SK-N-SH (cell line): ENCODE results near the gene FOXE3. TPM values are rescaled to one million over a fixed set of nuclear protein-coding genes. Genes with fewer than 3 reads are reported as not detected.

Experiments used
- CTCF ChIA-PET: fragments of 300-600, 350-600 bp; formaldehyde crosslinking; extraction: SDS; loops from one replicate; lab custom pipeline; 2021; lab: Yijun Ruan, JAX
- POLR2A ChIA-PET: fragments of 350-600 bp; sonication (Branson Sonifier 250); formaldehyde crosslinking; extraction: SDS; loops from one replicate; lab custom pipeline; 2020; ENCODE audit warnings: antibody characterized with exemption, inconsistent platforms; lab: Yijun Ruan, JAX
- DNase-seq: peaks from one replicate; pipeline ENCODE4 v3.0.0; 2012
- H2AFZ ChIP-seq: fragments of 200-600 bp; sonication (generic); 2 replicates; pipeline ENCODE4 v1.8.1; 2016; ENCODE audit warnings: antibody characterized with exemption, mild to moderate bottlenecking, low read depth
- H3F3A ChIP-seq: fragments of 200-600 bp; sonication (generic); replicated peaks from 2 replicates; pipeline ENCODE3; 2016; ENCODE audit warnings: antibody characterized with exemption, mild to moderate bottlenecking; ENCODE audit not compliant: insufficient read depth
- H3K27ac ChIP-seq, 2 experiments: fragments of 200-500 bp in 1 of 2; fragments of 200-600 bp in 1 of 2; sonication (Bioruptor generic) in 1 of 2; sonication (generic), shearing (Covaris generic) in 1 of 2; 2 replicates each; pipeline versions ENCODE4 v1.5.1 to v1.6.1; 2014 to 2016; ENCODE audit warnings: low read depth in 2 of 2, inconsistent platforms in 1 of 2, low read length in 1 of 2, mild to moderate bottlenecking in 1 of 2, mixed read lengths in 1 of 2
- H3K27me3 ChIP-seq: fragments of 200-600 bp; sonication (generic), shearing (Covaris generic); 2 replicates; pipeline ENCODE4 v1.6.1; 2016; ENCODE audit warnings: mixed run types; ENCODE audit not compliant: insufficient read depth
- H3K36me3 ChIP-seq, 2 experiments: fragments of 200-500 bp in 1 of 2; fragments of 200-600 bp in 1 of 2; sonication (Bioruptor generic) in 1 of 2; sonication (generic) in 1 of 2; replicated peaks in 1 of 2; 2 replicates each; pipeline versions ENCODE3 to v1.5.1; 2014 to 2016; ENCODE audit warnings: low read length in 1 of 2, mild to moderate bottlenecking in 1 of 2; ENCODE audit not compliant: insufficient read depth in 2 of 2, control insufficient read depth in 1 of 2
- H3K4me1 ChIP-seq, 2 experiments: fragments of 200-500 bp in 1 of 2; fragments of 200-600 bp in 1 of 2; sonication (Bioruptor generic) in 1 of 2; sonication (generic), shearing (Covaris generic) in 1 of 2; 2 replicates each; pipeline versions ENCODE4 v1.5.1 to v1.6.1; 2014 to 2016; ENCODE audit warnings: low read depth in 1 of 2, low read length in 1 of 2, mixed run types in 1 of 2; ENCODE audit not compliant: insufficient read depth in 2 of 2, control insufficient read depth in 1 of 2
- H3K4me2 ChIP-seq: fragments of 200-600 bp; sonication (generic), shearing (Covaris generic); 2 replicates; pipeline ENCODE4 v1.6.1; 2017; ENCODE audit warnings: mixed run types
- H3K4me3 ChIP-seq, 2 experiments: fragments of 200-500 bp in 1 of 2; fragments of 200-600 bp in 1 of 2; sonication (Bioruptor generic) in 1 of 2; sonication (generic), shearing (Covaris generic) in 1 of 2; 2 replicates each; pipeline versions ENCODE4 v1.5.1 to v1.8.1; 2014 to 2016; ENCODE audit warnings: low read depth in 2 of 2, inconsistent platforms in 1 of 2, low read length in 1 of 2, mild to moderate bottlenecking in 1 of 2, mixed read lengths in 1 of 2, moderate library complexity in 1 of 2
- H3K79me2 ChIP-seq: fragments of 200-600 bp; sonication (generic); 2 replicates; pipeline ENCODE4 v1.8.1; 2017; ENCODE audit warnings: mild to moderate bottlenecking; ENCODE audit not compliant: insufficient read depth
- H3K9ac ChIP-seq: fragments of 200-600 bp; sonication (generic); 2 replicates; pipeline ENCODE4 v1.6.1; 2017; ENCODE audit warnings: mixed run types
- H3K9me2 ChIP-seq: fragments of 200-600 bp; sonication (generic); 2 replicates; pipeline ENCODE4 v1.6.1; 2017; ENCODE audit warnings: mixed run types
- H3K9me3 ChIP-seq: fragments of 200-600 bp; sonication (generic); 2 replicates; pipeline ENCODE4 v1.6.1; 2017; ENCODE audit warnings: mixed run types, mild to moderate bottlenecking, moderate library complexity
- H4K20me1 ChIP-seq: fragments of 200-600 bp; sonication (generic); 2 replicates; pipeline ENCODE4 v1.6.1; 2017; ENCODE audit warnings: mild to moderate bottlenecking, mixed run types; ENCODE audit not compliant: insufficient read depth
- CHD2 ChIP-seq: fragments of 150-350 bp; IDR thresholded peaks from 2 replicates; pipeline ENCODE4 v1.6.1; 2018; ENCODE audit warnings: low read length; ENCODE audit not compliant: partially characterized antibody
- ELF1 ChIP-seq: IDR thresholded peaks from 2 replicates; pipeline ENCODE4 v1.4.0; 2012
- EP300 ChIP-seq, 2 experiments: IDR thresholded peaks; 2 replicates each; pipeline versions ENCODE4 v1.4.0 to v1.6.1; 2012; ENCODE audit warnings: borderline replicate concordance in 1 of 2, low read depth in 1 of 2, low read length in 1 of 2
- FOSL2 ChIP-seq: IDR thresholded peaks from 2 replicates; pipeline ENCODE4 v1.4.0; 2012; ENCODE audit warnings: low read depth, mild to moderate bottlenecking, moderate library complexity, borderline replicate concordance
- FOXJ3 ChIP-seq: sonication (generic); formaldehyde crosslinking; IDR thresholded peaks from 2 replicates; pipeline ENCODE4 v1.5.1; 2020; ENCODE audit warnings: mild to moderate bottlenecking, missing genetic modification reagents
- FOXM1 ChIP-seq: IDR thresholded peaks from 2 replicates; pipeline ENCODE4 v1.4.0; 2012; ENCODE audit warnings: low read depth, mild to moderate bottlenecking
- GABPA ChIP-seq: IDR thresholded peaks from 2 replicates; pipeline ENCODE4 v1.4.0; 2012; ENCODE audit warnings: low read depth, mild to moderate bottlenecking
- JUND ChIP-seq: IDR thresholded peaks from 2 replicates; pipeline ENCODE4 v1.4.0; 2012
- MXI1 ChIP-seq: IDR thresholded peaks from 2 replicates; pipeline ENCODE4 v1.6.1; 2012; ENCODE audit warnings: mild to moderate bottlenecking, low read depth, low read length, improper control_type of control experiment
- POLR2AphosphoS5 ChIP-seq: IDR thresholded peaks from 2 replicates; pipeline ENCODE4 v1.6.1; 2012; ENCODE audit warnings: low read depth, low read length
- RCOR1 ChIP-seq: fragments of 150-350 bp; IDR thresholded peaks from 2 replicates; pipeline ENCODE4 v1.6.1; 2017; ENCODE audit warnings: antibody characterized with exemption, low read length
- REST ChIP-seq: IDR thresholded peaks from 2 replicates; pipeline ENCODE4 v1.6.1; 2012; ENCODE audit warnings: mild to moderate bottlenecking, low read depth, low read length, moderate library complexity
- SIN3A ChIP-seq: IDR thresholded peaks from 2 replicates; pipeline ENCODE4 v1.6.1; 2012; ENCODE audit warnings: low read depth, mild to moderate bottlenecking, low read length, moderate library complexity, borderline replicate concordance
- TCF12 ChIP-seq: IDR thresholded peaks from 2 replicates; pipeline ENCODE4 v1.4.0; 2012
- TEAD4 ChIP-seq: IDR thresholded peaks from 2 replicates; pipeline ENCODE4 v1.4.0; 2012; ENCODE audit warnings: mild to moderate bottlenecking, borderline replicate concordance; ENCODE audit not compliant: insufficient read depth
- YY1 ChIP-seq: IDR thresholded peaks from 2 replicates; pipeline ENCODE4 v1.4.0; 2012; ENCODE audit warnings: low read depth, mild to moderate bottlenecking
- WGBS: methylation state at CpG from one replicate; pipeline ENCODE4 v1.1.6; 2017; ENCODE audit warnings: low lambda C conversion rate; 5-methylcytosine and 5-hydroxymethylcytosine counted together
- polyA plus RNA-seq, 3 experiments: library from polyadenylated mRNA; depleted of rRNA; stranded (reverse); fragments of >200 nt; gene quantifications; 2 replicates each; pipeline ENCODE4 v1.2.3, GENCODE V29; 2012
- TF ChIP-seq, protein P1 (sequence below): IDR thresholded peaks from 2 replicates; pipeline ENCODE4; 2012
- TF ChIP-seq, protein P2 (sequence below): fragments of 150-350 bp; IDR thresholded peaks from 2 replicates; pipeline ENCODE4 v1.6.1; 2016; ENCODE audit warnings: mild to moderate bottlenecking, low read depth, low read length
- TF ChIP-seq, protein P3 (sequence below): fragments of 200-600 bp; sonication (generic); IDR thresholded peaks from 2 replicates; pipeline ENCODE4 v1.6.1; 2017; ENCODE audit warnings: antibody characterized with exemption, mild to moderate bottlenecking, moderate library complexity

FOXE3 gene
- polyA plus RNA-seq, 1 of the 3 experiments (the other 2 are of a cell fraction): not detected

GRCh38 chr1:47442202-47442601, 26.1 kb downstream of the FOXE3 start:
- no peak for DNase-seq
- H3K27ac ChIP-seq: no peak overlapping the region
- no peak overlapping the region for H3K4me3 ChIP-seq
- no peaks in the 10 kb centered on the region for H3K36me3 ChIP-seq
- no peak for TF ChIP-seq JUND
- TF ChIP-seq RCOR1: no peak
- TF ChIP-seq CHD2: no peak
- TF ChIP-seq, protein P1, sequence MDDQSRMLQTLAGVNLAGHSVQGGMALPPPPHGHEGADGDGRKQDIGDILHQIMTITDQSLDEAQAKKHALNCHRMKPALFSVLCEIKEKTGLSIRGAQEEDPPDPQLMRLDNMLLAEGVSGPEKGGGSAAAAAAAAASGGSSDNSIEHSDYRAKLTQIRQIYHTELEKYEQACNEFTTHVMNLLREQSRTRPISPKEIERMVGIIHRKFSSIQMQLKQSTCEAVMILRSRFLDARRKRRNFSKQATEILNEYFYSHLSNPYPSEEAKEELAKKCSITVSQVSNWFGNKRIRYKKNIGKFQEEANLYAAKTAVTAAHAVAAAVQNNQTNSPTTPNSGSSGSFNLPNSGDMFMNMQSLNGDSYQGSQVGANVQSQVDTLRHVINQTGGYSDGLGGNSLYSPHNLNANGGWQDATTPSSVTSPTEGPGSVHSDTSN: no peak
- TF ChIP-seq, all 33 proteins: peak for 0
- Histone ChIP-seq H4K20me1 (no peaks in the 10 kb centered on the region), H3K27me3 (peaks cover 92% of the 10 kb centered on the region), H3K79me2 (no peaks in the 10 kb centered on the region), H2AFZ (no peak overlapping the region), H3K9me2 (no peaks in the 10 kb centered on the region), H3K4me2 (no peak overlapping the region), H3K4me1 (peaks cover 0 to 6% of the 10 kb centered on the region in 2 experiments; a peak in 1 of 4 replicates), H3K9ac (no peak overlapping the region), H3K9me3 (no peaks in the 10 kb centered on the region), H3F3A (no peaks in the 10 kb centered on the region)
- POLR2A ChIA-PET: no interaction called here
- CTCF ChIA-PET: interaction anchor here (1.1 to 3.3 kb wide), 7 partner anchors 10 to 284 kb away, joined by 5 to 29 read pairs (median 13); no protein-coding TSS in a partner anchor
- WGBS: 76% methylated on average over 4 of the region's 4 CpGs

GRCh38 chr1:47442842-47443529, 26.9 kb downstream of the FOXE3 start:
- CTCF ChIA-PET: interaction anchor here (1.1 to 3.3 kb wide), 5 partner anchors 11 to 284 kb away, joined by 5 to 29 read pairs (median 15); no protein-coding TSS in a partner anchor
- Histone ChIP-seq H3K9ac (no peak overlapping the region), H3K9me3 (no peaks in the 10 kb centered on the region), H3K4me2 (no peak overlapping the region), H3K27me3 (peaks cover 98% of the 10 kb centered on the region), H3F3A (no peaks in the 10 kb centered on the region), H4K20me1 (no peaks in the 10 kb centered on the region), H3K79me2 (no peaks in the 10 kb centered on the region), H2AFZ (no peak overlapping the region), H3K36me3 (no peaks in the 10 kb centered on the region), H3K4me1 (peaks cover 0 to 3% of the 10 kb centered on the region in 2 experiments; a peak in 1 of 4 replicates), H3K27ac (no peak overlapping the region), H3K4me3 (no peak overlapping the region), H3K9me2 (no peaks in the 10 kb centered on the region)
- TF ChIP-seq ELF1 (no peak), FOSL2 (no peak), SIN3A (no peak), TEAD4 (no peak), FOXJ3 (CRISPR knock-in tag) (no peak), POLR2AphosphoS5 (no peak), REST (no peak), FOXM1 (no peak), YY1 (no peak), EP300 (IDR thresholded peaks at IDR 0.05; ENCODE audit: borderline replicate concordance in 1 of 2, low read depth in 1 of 2, low read length in 1 of 2) (no peak), TCF12 (no peak), GABPA (no peak), MXI1 (no peak)
- TF ChIP-seq, protein P2, sequence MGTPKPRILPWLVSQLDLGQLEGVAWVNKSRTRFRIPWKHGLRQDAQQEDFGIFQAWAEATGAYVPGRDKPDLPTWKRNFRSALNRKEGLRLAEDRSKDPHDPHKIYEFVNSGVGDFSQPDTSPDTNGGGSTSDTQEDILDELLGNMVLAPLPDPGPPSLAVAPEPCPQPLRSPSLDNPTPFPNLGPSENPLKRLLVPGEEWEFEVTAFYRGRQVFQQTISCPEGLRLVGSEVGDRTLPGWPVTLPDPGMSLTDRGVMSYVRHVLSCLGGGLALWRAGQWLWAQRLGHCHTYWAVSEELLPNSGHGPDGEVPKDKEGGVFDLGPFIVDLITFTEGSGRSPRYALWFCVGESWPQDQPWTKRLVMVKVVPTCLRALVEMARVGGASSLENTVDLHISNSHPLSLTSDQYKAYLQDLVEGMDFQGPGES: no peak
- TF ChIP-seq, protein P1: no peak
- TF ChIP-seq, protein P3, sequence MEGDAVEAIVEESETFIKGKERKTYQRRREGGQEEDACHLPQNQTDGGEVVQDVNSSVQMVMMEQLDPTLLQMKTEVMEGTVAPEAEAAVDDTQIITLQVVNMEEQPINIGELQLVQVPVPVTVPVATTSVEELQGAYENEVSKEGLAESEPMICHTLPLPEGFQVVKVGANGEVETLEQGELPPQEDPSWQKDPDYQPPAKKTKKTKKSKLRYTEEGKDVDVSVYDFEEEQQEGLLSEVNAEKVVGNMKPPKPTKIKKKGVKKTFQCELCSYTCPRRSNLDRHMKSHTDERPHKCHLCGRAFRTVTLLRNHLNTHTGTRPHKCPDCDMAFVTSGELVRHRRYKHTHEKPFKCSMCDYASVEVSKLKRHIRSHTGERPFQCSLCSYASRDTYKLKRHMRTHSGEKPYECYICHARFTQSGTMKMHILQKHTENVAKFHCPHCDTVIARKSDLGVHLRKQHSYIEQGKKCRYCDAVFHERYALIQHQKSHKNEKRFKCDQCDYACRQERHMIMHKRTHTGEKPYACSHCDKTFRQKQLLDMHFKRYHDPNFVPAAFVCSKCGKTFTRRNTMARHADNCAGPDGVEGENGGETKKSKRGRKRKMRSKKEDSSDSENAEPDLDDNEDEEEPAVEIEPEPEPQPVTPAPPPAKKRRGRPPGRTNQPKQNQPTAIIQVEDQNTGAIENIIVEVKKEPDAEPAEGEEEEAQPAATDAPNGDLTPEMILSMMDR: no peak
- WGBS: 31% methylated on average over 9 of the region's 9 CpGs
- DNase-seq: peak; percentile 15
- POLR2A ChIA-PET: no interaction called here
